GM18520 (cell line): ENCODE results near the gene SCN5A.

Experiments
- ATAC-seq: cut with Tn5 transposase; IDR thresholded peaks from one replicate; pipeline ENCODE4 v1.9.1; 2021; ENCODE audit not compliant: unreplicated experiment

SCN5A gene

DNA sequence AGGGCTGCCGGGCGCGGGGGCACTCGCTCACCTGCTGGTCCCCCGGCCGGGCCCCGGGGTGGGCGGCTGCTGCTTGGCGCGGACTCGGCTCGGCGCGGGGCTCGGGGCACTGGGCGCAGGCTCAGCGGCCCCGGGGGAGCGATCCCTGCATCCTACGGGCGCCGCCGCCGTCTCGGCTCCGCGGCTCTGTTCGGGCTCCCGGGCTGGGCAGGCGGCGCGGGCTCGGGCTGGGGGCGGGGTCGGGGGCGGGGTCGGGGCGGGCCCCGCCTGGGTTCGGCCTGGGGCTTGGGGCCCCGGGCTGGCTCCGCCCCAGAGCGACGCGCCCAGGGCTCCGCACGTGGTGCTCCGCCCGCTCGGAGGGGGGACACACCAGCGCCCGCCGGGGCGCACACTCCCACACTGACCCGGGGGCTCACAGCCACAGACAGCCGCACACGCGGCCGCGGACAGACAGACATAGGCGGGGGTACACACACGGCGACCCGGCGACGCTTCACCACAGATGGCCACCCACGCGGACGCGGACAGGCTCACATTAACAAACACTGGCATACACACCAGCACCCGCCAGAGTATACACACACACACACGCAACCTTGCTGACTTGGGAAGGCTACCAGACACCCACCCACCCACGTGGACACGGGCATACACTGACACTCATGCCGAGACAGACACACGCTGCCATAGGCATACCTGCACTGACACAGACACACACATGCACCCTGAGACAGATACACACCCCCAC, at the start of gene SCN5A:
SCN5A (minus strand) TSS at position 188 of the 748 bp plus-strand sequence. CDS start 16,380 bp downstream, outside the sequence.
- ATAC-seq: no peak

- no peak for ATAC-seq
Observed at GRCh38 chr3:38698760-38699159, 49.3 kb upstream of the SCN5A start.

DNA sequence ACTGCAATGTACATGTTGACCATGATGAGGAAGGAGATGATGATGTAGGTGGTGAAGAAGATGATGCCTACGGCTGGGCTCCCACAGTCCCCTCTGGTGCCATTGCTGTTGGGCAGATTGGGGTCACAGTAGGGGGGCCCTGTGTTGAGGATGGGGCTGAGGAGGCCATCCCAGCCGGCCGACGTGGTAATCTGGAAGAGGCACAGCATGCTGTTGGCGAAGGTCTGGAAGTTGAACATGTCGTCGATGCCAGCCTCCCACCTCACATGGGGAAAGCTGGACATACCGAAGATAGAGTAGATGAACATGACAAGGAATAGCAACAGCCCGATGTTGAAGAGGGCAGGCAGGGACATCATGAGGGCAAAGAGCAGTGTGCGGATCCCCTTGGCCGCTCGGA, 48.6 kb upstream of the SCN5A start:
- ATAC-seq: no peak

GRCh38 chr3:38696034-38696433, 46.5 kb upstream of the SCN5A start:
- no peak for ATAC-seq

GRCh38 chr3:38690185-38690584, 40.7 kb upstream of the SCN5A start:
- no peak for ATAC-seq

DNA sequence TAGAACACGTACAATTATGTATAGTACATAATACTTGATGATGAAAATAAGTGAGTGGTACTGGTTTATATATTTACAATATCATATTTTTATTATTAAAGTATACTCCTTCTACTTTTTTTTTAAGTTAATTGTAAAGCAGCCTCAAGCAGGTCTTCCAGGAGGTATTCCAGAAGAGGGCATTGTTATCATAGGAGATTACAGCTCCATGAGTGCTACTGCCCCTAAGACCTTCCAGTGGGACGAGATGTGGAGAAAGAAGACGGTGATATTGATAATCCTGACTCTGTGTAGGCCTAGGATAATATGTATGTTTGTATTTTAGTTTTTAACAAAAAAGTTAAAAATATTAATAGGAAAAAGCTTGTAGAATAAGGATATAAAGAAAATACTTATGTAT, 40.3 kb upstream of the SCN5A start:
- ATAC-seq: no peak

- no peak for ATAC-seq
Observed at GRCh38 chr3:38689346-38689745, 39.9 kb upstream of the SCN5A start.

GRCh38 chr3:38687321-38687720, 37.8 kb upstream of the SCN5A start:
- no peak for ATAC-seq

DNA sequence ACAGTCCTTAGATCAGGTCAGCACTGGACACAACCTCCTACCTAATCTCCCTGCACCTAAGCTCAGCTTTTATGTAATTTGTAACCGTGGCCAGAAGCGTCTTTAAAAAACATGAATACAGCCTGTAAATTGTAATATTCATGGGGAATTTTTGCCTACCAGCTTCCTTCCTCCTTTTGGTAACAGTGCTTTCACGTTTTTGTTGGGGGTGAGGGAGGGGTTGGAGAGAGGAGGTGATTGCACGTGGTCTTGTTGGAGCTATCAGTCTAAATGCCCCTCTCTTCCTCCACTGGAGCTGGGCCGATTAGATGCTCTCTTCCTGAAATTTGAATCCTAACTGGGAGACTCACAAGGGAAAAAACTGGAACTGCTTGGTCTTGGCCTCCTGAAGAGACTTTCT, 35.1 kb upstream of the SCN5A start:
- no peak for ATAC-seq

- ATAC-seq: no peak
Observed at GRCh38 chr3:38669668-38670067, 20.2 kb upstream of the SCN5A start.

DNA sequence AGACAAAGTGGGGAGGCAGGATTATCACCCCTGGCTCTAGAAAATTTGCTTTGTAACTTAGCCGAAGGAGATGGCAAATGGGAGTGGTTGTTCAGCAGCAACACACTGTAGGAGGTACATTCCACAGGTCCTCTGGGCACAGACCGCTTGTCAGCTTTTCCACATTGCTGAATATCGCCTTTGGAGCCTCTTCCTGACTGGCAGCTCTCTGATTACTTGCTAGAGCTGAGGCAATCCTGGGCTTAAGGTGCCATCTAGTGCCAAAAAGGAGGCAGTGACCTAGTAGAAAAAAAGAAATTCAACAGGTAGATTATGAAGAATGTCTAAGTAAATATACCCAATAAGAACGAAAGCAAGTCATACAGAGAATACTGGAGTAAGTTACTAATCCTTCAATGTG, 13.1 kb upstream of the SCN5A start:
- ATAC-seq: no peak

DNA sequence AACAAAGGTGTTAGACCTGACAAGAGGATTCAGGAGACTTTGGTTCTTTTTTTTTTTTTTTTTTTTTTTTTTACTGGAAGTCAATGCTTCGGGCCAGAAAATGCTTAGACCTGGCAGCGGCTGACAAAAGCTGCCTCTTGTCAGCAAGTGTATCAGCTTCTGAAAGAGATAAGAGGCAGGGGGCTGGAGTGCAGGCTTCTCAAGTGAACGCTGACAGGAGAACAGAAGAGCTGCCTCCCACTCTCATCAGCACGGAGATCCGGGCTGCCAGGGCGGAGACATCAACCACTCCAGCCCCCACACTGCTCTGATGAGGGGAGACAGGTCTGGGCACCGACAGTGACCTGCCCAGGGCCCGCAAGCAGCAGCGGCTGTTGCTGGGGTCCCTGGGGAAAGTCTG, 9.4 kb upstream of the SCN5A start:
- ATAC-seq: no peak

GRCh38 chr3:38657369-38657768, 7.9 kb upstream of the SCN5A start:
- no peak for ATAC-seq

DNA sequence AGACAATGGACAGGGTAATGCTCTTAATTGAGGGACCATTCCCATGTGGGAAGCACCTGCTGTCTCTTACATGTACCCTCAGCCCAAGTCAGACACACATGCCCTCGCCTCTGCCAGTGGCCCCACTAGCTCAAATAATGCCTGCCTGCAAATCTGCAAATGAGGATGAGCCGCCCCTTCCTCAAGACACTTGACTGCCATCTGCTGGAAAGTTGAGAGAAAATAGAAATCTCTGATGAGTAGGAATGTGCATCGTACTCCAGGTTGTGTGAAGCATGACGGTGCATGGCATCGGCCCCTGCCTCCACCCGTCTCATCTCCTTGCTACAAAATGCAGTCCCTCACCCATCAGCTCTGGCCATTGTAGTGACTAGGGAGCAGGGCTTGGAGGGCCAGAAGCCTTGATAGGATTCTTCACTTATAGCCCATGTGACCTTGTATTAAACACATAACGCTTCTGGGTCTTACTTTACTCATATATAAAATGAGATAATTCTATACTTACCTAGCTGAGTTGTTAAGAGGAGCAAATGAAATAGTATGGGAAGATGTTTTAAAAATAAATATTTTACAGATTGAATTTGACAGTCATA, 6.3 kb upstream of the SCN5A start:
- ATAC-seq: no peak

DNA sequence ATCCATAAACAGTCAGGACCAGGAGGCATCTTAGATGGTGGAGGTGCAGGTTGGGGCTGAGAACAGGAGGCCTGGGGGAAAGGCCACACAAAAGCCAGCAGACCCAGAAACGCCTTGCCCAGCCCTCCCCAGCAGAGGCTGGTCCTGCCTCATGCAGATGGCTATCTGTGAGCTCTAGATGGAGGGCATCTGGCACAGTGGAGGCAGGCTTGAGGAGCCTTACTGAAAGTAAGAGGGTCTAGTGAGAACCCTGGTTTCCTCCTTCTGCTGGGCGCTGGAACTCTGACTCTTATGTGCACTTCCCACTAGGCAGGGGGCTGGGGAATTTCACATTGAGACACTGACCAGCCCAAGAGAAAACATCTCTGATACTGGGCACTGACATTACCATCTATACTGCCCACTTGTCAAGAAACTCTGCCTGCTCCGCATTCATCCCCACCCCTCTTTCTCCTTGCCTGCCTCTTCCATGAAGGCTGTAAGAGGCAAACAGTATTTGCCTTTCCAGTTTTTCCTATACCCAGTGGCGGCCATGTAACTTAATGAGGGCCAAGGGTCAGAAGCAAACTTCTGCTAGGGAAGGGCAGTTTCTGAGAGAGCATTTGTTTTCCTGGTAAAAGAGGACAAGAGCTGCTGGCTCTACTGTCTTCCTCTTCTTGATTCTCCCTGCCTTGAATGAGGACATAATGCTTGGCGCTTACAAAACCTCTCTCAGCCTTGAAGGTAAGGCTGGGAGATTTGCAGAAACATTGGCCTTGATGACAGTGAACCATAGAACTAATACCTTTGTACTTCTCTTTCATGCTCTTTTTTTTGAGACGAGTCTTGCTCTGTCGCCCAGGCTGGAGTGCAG, 4.4 kb upstream of the SCN5A start:
- ATAC-seq: no peak

- no peak for ATAC-seq
Observed at GRCh38 chr3:38652934-38653333, 3.4 kb upstream of the SCN5A start.

GRCh38 chr3:38651153-38651789, 1.8 kb upstream of the SCN5A start:
- ATAC-seq: no peak

DNA sequence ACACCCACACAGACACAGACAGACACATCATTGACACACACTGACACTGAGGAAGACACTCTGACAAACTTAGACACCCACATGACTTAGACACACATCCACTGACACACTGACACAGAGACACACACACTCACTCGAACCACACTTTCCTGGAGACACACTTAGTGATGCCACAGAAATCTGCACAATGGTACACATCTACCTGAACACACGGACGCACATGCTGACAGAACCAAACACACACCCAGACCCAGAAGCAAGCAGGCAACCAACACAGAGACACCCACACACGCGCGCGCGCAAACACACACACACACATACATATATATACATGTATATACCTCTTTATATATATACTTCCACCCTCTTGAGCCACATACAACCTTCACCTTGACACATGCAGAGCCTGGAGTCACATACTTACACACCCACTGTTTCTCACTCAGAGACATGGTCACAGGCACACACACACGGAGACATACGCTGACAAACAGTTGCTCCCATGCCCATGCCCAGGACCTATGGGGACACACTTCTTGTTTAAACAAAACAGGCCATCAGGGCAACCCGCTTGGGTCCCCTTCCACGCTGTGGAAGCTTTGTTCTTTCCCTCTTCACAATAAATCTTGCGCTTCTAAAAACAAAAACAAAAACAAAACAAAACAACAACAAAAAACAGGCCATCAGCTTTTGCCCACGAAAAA, 913 bp upstream of the SCN5A start:
- no peak for ATAC-seq

GRCh38 chr3:38648659-38649499, 608 bp downstream of the SCN5A start:
- no peak for ATAC-seq
